GM23338 (cell line): ENCODE data around the gene CACNA1C. TPM values are rescaled to one million over a fixed set of nuclear protein-coding genes. Genes with fewer than 3 reads are reported as not detected.

Experiments used
- ATAC-seq: fragments of 200-7000 bp; cut with Tn5 transposase; 3 replicates; pipeline ENCODE4 v1.9.1; 2020
- DNase-seq: peaks from one replicate; pipeline ENCODE4 v3.0.0-alpha.2; 2015; ENCODE audit warnings: low spot score
- H2AFZ ChIP-seq: fragments of 200-600 bp; sonication (generic); 2 replicates; pipeline ENCODE4 v1.8.0; 2016; ENCODE audit warnings: antibody characterized with exemption, mild to moderate bottlenecking, moderate library complexity
- H3F3A ChIP-seq: fragments of 200-600 bp; sonication (generic); replicated peaks from 2 replicates; pipeline ENCODE4 v1.8.0; 2017; ENCODE audit warnings: antibody characterized with exemption, mixed run types, low read depth
- H3K27ac ChIP-seq: fragments of 200-600 bp; sonication (generic); 2 replicates; pipeline ENCODE4 v1.6.1; 2016; ENCODE audit warnings: low read depth
- H3K27me3 ChIP-seq: fragments of 200-600 bp; sonication (generic); 2 replicates; pipeline ENCODE4 v1.8.0; 2016; ENCODE audit warnings: mild to moderate bottlenecking, mixed run types, moderate library complexity; ENCODE audit not compliant: insufficient read depth
- H3K36me3 ChIP-seq: fragments of 200-600 bp; sonication (generic); 2 replicates; pipeline ENCODE4 v1.8.0; 2016; ENCODE audit warnings: mild to moderate bottlenecking; ENCODE audit not compliant: insufficient read depth
- H3K4me1 ChIP-seq: fragments of 200-600 bp; sonication (generic); 2 replicates; pipeline ENCODE4 v1.8.0; 2016; ENCODE audit warnings: mild to moderate bottlenecking, moderate library complexity; ENCODE audit not compliant: insufficient read depth
- H3K4me2 ChIP-seq: fragments of 200-600 bp; sonication (generic); 2 replicates; pipeline ENCODE4 v1.7.1; 2017; ENCODE audit warnings: mixed run types
- H3K4me3 ChIP-seq: fragments of 200-600 bp; sonication (generic); 2 replicates; pipeline ENCODE4 v1.6.1; 2016; ENCODE audit warnings: mixed run types
- H3K79me2 ChIP-seq: fragments of 200-600 bp; sonication (generic); replicated peaks from 2 replicates; pipeline ENCODE4 v1.8.0; 2017; ENCODE audit warnings: mild to moderate bottlenecking; ENCODE audit not compliant: insufficient read depth
- H3K9me2 ChIP-seq: fragments of 200-600 bp; sonication (generic); 2 replicates; pipeline ENCODE4 v1.8.0; 2017; ENCODE audit not compliant: insufficient read depth
- H4K20me1 ChIP-seq: fragments of 200-600 bp; sonication (generic); replicated peaks from 2 replicates; pipeline ENCODE4 v1.8.0; 2017; ENCODE audit warnings: mild to moderate bottlenecking; ENCODE audit not compliant: insufficient read depth
- H3K27ac Mint-ChIP-seq: 2 replicates; pipeline ENCODE4 v1.8.0; 2020; ENCODE audit warnings: inconsistent platforms, mild to moderate bottlenecking, moderate library complexity, mixed read lengths
- H3K27me3 Mint-ChIP-seq: 3 replicates; pipeline ENCODE4 v1.8.0; 2022; ENCODE audit warnings: low read depth, mild to moderate bottlenecking, moderate library complexity, mixed read lengths, inconsistent platforms; ENCODE audit not compliant: insufficient read depth, poor library complexity
- H3K36me3 Mint-ChIP-seq: 3 replicates; pipeline ENCODE4 v1.8.0; 2021; ENCODE audit warnings: low read depth, mild to moderate bottlenecking, inconsistent platforms, moderate library complexity, mixed read lengths
- H3K4me1 Mint-ChIP-seq: 3 replicates; pipeline ENCODE4 v1.8.0; 2020; ENCODE audit warnings: mild to moderate bottlenecking, inconsistent platforms, mixed read lengths
- H3K4me3 Mint-ChIP-seq: 3 replicates; pipeline ENCODE4 v1.8.0; 2021; ENCODE audit warnings: moderate library complexity, mild to moderate bottlenecking, inconsistent platforms, mixed read lengths
- H3K9me3 Mint-ChIP-seq: 3 replicates; pipeline ENCODE4 v1.8.0; 2020; ENCODE audit warnings: moderate library complexity, mild to moderate bottlenecking, inconsistent platforms, mixed read lengths
- CTCF ChIP-seq, 2 experiments: fragments of 200-600 bp in 1 of 2; sonication (generic) in 1 of 2; conservative IDR thresholded peaks; 2 replicates each; pipeline versions ENCODE4 v1.5.1 to v1.6.1; 2016 to 2017; ENCODE audit warnings: antibody characterized with exemption in 2 of 2, low read depth in 2 of 2, mild to moderate bottlenecking in 2 of 2, moderate library complexity in 1 of 2
- EZH2 ChIP-seq: fragments of 200-600 bp; sonication (generic); IDR thresholded peaks from one replicate; pipeline ENCODE4 v1.8.0; 2017; ENCODE audit warnings: antibody characterized with exemption, mild to moderate bottlenecking, low read depth; ENCODE audit not compliant: unreplicated experiment
- EZH2phosphoT487 ChIP-seq: fragments of 200-600 bp; sonication (generic); IDR thresholded peaks from one replicate; pipeline ENCODE4 v1.8.1; 2018; ENCODE audit warnings: antibody characterized with exemption; ENCODE audit not compliant: unreplicated experiment
- POLR2AphosphoS5 ChIP-seq: IDR thresholded peaks from 2 replicates; pipeline ENCODE4 v1.6.1; 2016; ENCODE audit warnings: antibody characterized with exemption, low read depth
- REST ChIP-seq: IDR thresholded peaks from one replicate; pipeline ENCODE4 v1.6.1; 2018; ENCODE audit warnings: antibody characterized with exemption; ENCODE audit not compliant: unreplicated experiment
- ZNF331 ChIP-seq: fragments of 250-450 bp; sonication (Bioruptor Pico); IDR thresholded peaks from 2 replicates; pipeline ENCODE4 v1.5.0; 2020; ENCODE audit warnings: low read depth, mild to moderate bottlenecking, moderate library complexity
- polyA plus RNA-seq: library from polyadenylated mRNA; unstranded; fragments of >200 nt; fragmentation: Nextera tagmentation; extraction: Ambion mirVana; gene quantifications from 2 replicates; pipeline ENCODE4 v1.2.1, GENCODE V29; 2016
- total RNA-seq: library from RNA; depleted of rRNA; stranded (reverse); fragments of >200 nt; shearing (Covaris generic); gene quantifications from 2 replicates; pipeline ENCODE4 v1.2.3, GENCODE V29; 2014
- TF ChIP-seq, protein P1 (sequence below): fragments of 250-450 bp; sonication (Bioruptor Pico); IDR thresholded peaks from 2 replicates; pipeline ENCODE4 v1.5.0; 2020; ENCODE audit warnings: mild to moderate bottlenecking, moderate library complexity

The CACNA1C gene
- total and polyA plus RNA-seq, 2 experiments from 2014 or later: 0.78 to 2.1 TPM

- TF ChIP-seq, protein P1, sequence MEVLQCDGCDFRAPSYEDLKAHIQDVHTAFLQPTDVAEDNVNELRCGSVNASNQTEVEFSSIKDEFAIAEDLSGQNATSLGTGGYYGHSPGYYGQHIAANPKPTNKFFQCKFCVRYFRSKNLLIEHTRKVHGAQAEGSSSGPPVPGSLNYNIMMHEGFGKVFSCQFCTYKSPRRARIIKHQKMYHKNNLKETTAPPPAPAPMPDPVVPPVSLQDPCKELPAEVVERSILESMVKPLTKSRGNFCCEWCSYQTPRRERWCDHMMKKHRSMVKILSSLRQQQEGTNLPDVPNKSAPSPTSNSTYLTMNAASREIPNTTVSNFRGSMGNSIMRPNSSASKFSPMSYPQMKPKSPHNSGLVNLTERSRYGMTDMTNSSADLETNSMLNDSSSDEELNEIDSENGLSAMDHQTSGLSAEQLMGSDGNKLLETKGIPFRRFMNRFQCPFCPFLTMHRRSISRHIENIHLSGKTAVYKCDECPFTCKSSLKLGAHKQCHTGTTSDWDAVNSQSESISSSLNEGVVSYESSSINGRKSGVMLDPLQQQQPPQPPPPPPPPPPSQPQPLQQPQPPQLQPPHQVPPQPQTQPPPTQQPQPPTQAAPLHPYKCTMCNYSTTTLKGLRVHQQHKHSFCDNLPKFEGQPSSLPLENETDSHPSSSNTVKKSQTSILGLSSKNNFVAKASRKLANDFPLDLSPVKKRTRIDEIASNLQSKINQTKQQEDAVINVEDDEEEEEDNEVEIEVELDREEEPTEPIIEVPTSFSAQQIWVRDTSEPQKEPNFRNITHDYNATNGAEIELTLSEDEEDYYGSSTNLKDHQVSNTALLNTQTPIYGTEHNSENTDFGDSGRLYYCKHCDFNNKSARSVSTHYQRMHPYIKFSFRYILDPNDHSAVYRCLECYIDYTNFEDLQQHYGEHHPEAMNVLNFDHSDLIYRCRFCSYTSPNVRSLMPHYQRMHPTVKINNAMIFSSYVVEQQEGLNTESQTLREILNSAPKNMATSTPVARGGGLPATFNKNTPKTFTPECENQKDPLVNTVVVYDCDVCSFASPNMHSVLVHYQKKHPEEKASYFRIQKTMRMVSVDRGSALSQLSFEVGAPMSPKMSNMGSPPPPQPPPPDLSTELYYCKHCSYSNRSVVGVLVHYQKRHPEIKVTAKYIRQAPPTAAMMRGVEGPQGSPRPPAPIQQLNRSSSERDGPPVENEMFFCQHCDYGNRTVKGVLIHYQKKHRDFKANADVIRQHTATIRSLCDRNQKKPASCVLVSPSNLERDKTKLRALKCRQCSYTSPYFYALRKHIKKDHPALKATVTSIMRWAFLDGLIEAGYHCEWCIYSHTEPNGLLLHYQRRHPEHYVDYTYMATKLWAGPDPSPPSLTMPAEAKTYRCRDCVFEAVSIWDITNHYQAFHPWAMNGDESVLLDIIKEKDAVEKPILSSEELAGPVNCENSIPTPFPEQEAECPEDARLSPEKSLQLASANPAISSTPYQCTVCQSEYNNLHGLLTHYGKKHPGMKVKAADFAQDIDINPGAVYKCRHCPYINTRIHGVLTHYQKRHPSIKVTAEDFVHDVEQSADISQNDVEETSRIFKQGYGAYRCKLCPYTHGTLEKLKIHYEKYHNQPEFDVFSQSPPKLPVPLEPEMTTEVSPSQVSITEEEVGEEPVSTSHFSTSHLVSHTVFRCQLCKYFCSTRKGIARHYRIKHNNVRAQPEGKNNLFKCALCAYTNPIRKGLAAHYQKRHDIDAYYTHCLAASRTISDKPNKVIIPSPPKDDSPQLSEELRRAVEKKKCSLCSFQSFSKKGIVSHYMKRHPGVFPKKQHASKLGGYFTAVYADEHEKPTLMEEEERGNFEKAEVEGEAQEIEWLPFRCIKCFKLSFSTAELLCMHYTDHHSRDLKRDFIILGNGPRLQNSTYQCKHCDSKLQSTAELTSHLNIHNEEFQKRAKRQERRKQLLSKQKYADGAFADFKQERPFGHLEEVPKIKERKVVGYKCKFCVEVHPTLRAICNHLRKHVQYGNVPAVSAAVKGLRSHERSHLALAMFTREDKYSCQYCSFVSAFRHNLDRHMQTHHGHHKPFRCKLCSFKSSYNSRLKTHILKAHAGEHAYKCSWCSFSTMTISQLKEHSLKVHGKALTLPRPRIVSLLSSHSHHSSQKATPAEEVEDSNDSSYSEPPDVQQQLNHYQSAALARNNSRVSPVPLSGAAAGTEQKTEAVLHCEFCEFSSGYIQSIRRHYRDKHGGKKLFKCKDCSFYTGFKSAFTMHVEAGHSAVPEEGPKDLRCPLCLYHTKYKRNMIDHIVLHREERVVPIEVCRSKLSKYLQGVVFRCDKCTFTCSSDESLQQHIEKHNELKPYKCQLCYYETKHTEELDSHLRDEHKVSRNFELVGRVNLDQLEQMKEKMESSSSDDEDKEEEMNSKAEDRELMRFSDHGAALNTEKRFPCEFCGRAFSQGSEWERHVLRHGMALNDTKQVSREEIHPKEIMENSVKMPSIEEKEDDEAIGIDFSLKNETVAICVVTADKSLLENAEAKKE (CRISPR knock-in tag): no peak
Measured at GRCh38 chr12:2409656-2410265, 357.0 kb downstream of the CACNA1C start (continued).

GRCh38 chr12:2410496-2410895 is 357.7 kb downstream of the CACNA1C start:
- no peak overlapping the region for H3K4me3 ChIP-seq
- no peak for DNase-seq
- no peaks in the 10 kb centered on the region for H3K79me2 ChIP-seq
- H4K20me1 ChIP-seq: no peaks in the 10 kb centered on the region
- Mint-ChIP-seq H3K27me3 (peaks cover 9% of the 10 kb centered on the region), H3K4me3 (no peak overlapping the region), H3K4me1 (peaks cover 25% of the 10 kb centered on the region), H3K9me3 (no peaks in the 10 kb centered on the region), H3K36me3 (no peaks in the 10 kb centered on the region), H3K27ac (no peak overlapping the region; the same call in 1 of the 2 replicates)
- no peaks in the 10 kb centered on the region for H3K4me1 ChIP-seq
- H3K4me2 ChIP-seq: no peak overlapping the region
- no peak overlapping the region for H2AFZ ChIP-seq
- ATAC-seq: no peak
- H3K27ac ChIP-seq: no peak overlapping the region
- no peaks in the 10 kb centered on the region for H3K9me2 ChIP-seq
- H3F3A ChIP-seq: no peaks in the 10 kb centered on the region
- no peaks in the 10 kb centered on the region for H3K27me3 ChIP-seq
- H3K36me3 ChIP-seq: no peaks in the 10 kb centered on the region
- TF ChIP-seq EZH2phosphoT487 (no peak), CTCF (conservative IDR thresholded peaks at IDR 0.05; ENCODE audit: low read depth in 2 of 2) (no peak), REST (no peak), EZH2 (no peak), POLR2AphosphoS5 (no peak), ZNF331 (CRISPR knock-in tag) (no peak)
